ENCODE results near the gene SLC26A2. TPM values are rescaled to one million over a fixed set of nuclear protein-coding genes. Genes with fewer than 3 reads are reported as not detected.

SLC26A2 gene
- polyA plus RNA-seq, 1 donor: 88.7 TPM

DNA sequence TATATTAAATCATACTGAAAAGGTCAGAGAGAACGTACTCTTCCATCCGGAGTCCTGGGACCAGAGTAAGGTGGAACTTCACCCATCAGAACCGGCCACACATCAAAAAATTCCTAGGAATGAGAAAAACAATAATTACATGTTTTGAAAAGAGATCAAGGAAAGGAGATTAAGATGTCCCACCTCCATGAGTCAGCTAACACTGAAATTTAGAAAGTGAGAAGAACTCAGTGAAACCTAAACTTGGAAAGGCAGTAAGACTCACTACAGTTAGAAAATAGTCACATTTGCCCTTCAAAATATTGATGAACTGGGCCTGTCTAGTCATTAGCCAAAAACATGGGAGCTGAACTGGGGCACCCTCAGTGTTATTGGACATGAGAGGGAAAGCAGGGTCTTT lies 39.0 kb upstream of the SLC26A2 start:
- no peaks in the 10 kb centered on the region for H3K9me3 ChIP-seq (ENCODE audit: control insufficient read depth, low read depth, low read length)
- no peak overlapping the region for H3K27ac ChIP-seq (ENCODE audit: low read length)
- no peaks in the 10 kb centered on the region for H3K27me3 ChIP-seq (ENCODE audit: control insufficient read depth, insufficient read depth, low read length)
- H3K4me1 ChIP-seq (ENCODE audit: control insufficient read depth, insufficient read depth, low read length): no peaks in the 10 kb centered on the region
- no peak for DNase-seq
- 100% methylated on average over 1 of the region's 3 CpGs for WGBS (ENCODE audit: insufficient coverage, low lambda C conversion rate)
- no peak overlapping the region for H3K4me3 ChIP-seq (ENCODE audit: low read length)
- H3K36me3 ChIP-seq (ENCODE audit: control insufficient read depth, insufficient read depth, low read length): no peaks in the 10 kb centered on the region

DNA sequence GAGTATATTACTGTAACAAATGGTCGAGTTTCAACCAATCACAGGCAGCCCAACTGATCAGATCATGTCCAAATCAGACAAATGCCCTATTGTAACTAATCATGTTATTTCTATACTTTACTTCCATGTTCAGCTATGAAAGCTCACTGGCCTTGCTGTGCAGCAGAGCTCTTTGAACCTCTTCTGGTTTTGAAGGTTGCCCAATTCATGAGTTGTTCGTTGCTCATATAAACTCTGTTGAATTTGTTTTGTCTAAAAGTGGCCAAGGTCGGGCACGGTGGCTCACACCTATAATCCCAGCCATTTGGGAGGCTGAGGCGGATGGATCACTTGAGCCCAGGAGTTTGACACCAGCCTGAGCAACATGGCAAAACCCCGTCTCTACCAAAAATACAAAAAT lies 37.6 kb upstream of the SLC26A2 start:
- no peak overlapping the region for H3K4me3 ChIP-seq (ENCODE audit: low read length)
- no peaks in the 10 kb centered on the region for H3K9me3 ChIP-seq (ENCODE audit: control insufficient read depth, low read depth, low read length)
- H3K4me1 ChIP-seq (ENCODE audit: control insufficient read depth, insufficient read depth, low read length): no peaks in the 10 kb centered on the region
- no peak for DNase-seq
- H3K27me3 ChIP-seq (ENCODE audit: control insufficient read depth, insufficient read depth, low read length): no peaks in the 10 kb centered on the region
- no CpG with 5 or more reads among the region's 6 CpGs for WGBS (ENCODE audit: insufficient coverage, low lambda C conversion rate)
- no peak overlapping the region for H3K27ac ChIP-seq (ENCODE audit: low read length)
- H3K36me3 ChIP-seq (ENCODE audit: control insufficient read depth, insufficient read depth, low read length): no peaks in the 10 kb centered on the region

DNA sequence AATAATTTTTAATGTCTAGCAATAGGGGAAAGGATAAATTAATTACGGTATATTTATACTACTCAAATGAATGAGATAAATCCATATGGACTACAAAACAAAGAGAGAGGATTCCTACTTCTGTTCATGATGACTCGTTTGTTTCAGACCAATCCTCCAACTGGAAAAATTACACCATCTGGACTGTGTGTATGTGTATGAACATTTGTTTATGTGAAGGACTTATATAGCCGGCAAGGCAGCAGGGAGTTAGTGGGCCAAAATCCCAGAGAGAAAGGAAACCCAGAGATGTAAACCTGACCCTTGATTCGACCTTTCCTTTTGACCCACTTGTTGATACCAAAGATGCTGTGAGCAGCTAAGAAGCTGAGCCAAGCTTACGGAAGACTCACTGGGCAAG lies 36.1 kb upstream of the SLC26A2 start:
- Histone ChIP-seq H3K36me3 (ENCODE audit: control insufficient read depth, insufficient read depth, low read length) (no peaks in the 10 kb centered on the region), H3K27me3 (ENCODE audit: control insufficient read depth, insufficient read depth, low read length) (no peaks in the 10 kb centered on the region), H3K27ac (ENCODE audit: low read length) (no peak overlapping the region), H3K9me3 (ENCODE audit: control insufficient read depth, low read depth, low read length) (no peaks in the 10 kb centered on the region), H3K4me1 (ENCODE audit: control insufficient read depth, insufficient read depth, low read length) (no peaks in the 10 kb centered on the region), H3K4me3 (ENCODE audit: low read length) (no peak overlapping the region)
- DNase-seq: peak in 1 of 2 donors; percentile 16
- WGBS (ENCODE audit: insufficient coverage, low lambda C conversion rate): 80% methylated on average over 1 of the region's 5 CpGs

DNA sequence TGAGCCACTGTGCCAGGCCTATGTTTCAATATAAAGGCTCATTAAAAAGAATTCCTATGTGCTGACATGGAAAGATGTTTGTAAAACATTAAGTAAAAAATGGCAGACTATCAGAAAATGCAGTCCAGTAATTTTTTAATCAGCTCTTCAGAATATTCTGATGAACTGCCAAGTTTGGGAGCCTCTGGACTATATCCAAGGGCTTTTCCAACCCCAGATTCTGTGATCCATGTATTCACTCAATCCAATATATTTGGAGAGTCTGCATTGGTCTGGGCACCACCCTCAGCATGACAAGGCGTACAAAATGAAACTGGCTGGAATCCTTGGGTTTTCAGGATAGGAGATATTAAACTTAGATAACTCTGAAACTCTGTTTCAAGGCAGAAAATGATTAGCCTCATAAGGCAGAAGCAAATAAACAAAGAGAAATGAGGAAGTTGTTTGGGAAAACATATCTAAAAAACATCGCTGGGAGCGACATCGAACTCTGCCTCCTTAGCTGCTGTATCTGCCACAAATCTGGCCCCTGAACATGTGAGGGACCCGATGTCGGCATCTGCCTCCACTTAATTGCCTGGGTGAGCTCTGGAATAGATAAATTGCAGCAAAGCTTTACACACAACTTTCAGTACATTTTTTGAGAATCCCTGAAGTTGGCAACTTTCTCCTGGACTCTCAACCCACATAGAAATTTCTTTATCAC lies 30.4 kb upstream of the SLC26A2 start:
- Histone ChIP-seq H3K27ac (ENCODE audit: low read length) (peak overlapping the region; percentile 71), H3K36me3 (ENCODE audit: control insufficient read depth, insufficient read depth, low read length) (no peaks in the 10 kb centered on the region), H3K9me3 (ENCODE audit: control insufficient read depth, low read depth, low read length) (peaks cover 2% of the 10 kb centered on the region), H3K4me3 (ENCODE audit: low read length) (no peak overlapping the region), H3K27me3 (ENCODE audit: control insufficient read depth, insufficient read depth, low read length) (no peaks in the 10 kb centered on the region), H3K4me1 (ENCODE audit: control insufficient read depth, insufficient read depth, low read length) (peaks cover 8% of the 10 kb centered on the region)
- DNase-seq: peak; percentile 11 to 62
- WGBS (ENCODE audit: insufficient coverage, low lambda C conversion rate): no CpG with 5 or more reads among the region's 6 CpGs

DNA sequence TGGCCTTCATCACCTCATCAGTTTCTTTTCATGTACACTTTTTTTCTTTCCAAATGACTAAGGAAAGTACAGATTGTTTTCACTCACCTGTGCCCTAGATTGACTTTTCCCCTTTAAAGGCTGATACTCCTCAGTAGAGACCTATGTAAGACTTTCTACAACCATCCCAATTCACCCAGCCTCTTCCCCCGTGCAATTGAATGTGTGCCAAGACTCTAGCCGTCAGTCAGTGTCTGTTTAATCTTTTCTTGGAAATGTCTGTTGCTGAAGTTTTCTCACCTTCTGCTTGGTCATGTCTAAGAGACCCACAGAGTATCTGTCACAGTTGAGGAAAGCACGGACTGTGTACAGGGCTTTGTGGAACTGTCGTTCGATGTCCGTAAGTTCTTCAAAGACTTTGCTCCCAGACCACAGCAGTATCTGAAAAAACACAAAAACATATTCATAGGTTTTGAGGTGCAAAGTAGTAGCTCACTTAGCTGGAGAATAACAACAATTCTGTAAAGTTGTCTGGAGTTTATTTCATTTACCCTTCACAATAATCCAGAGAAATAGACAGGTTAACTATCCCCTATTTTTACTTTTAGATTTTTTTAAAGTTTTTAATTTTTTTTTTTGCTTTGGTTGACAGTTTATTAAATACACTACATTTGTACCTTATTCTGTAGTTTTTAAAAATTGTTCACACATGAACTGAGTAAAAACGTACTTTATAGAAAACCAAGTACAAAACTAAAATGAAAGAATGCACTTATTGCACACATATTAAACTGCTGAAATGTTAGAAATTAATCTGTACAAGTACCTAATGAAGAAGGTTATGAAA lies 29.6 kb upstream of the SLC26A2 start:
- WGBS (ENCODE audit: insufficient coverage, low lambda C conversion rate): 70% methylated on average over 2 of the region's 7 CpGs
- no peaks in the 10 kb centered on the region for H3K36me3 ChIP-seq (ENCODE audit: control insufficient read depth, insufficient read depth, low read length)
- DNase-seq: peak in 1 of 2 donors; percentile 64
- H3K9me3 ChIP-seq (ENCODE audit: control insufficient read depth, low read depth, low read length): peaks cover 2% of the 10 kb centered on the region
- no peak overlapping the region for H3K4me3 ChIP-seq (ENCODE audit: low read length)
- H3K27ac ChIP-seq (ENCODE audit: low read length): peak overlapping the region; percentile 71
- peaks cover 8% of the 10 kb centered on the region for H3K4me1 ChIP-seq (ENCODE audit: control insufficient read depth, insufficient read depth, low read length)
- H3K27me3 ChIP-seq (ENCODE audit: control insufficient read depth, insufficient read depth, low read length): no peaks in the 10 kb centered on the region

DNA sequence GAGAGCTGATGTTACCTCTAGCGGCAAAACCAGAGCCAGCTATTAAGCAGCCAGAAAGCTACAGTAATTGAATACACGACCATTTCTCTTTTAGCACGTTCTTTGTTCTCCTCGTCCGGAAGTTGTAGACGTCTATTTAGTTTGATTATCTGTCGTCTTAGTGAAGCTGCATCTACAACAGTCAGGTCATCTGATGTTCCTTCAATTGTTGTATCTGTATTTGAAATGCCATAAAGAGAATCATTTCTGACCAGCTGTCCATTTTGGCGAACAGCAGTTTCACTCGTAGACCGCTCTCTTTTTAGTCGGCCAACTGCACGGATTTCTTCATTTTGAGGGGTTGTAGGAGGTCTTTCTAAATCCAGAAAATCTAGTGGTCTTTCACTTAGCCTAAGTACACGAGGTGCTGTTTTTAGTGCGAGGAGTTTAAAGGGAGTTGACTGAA lies 28.5 kb upstream of the SLC26A2 start:
- Histone ChIP-seq H3K27me3 (ENCODE audit: control insufficient read depth, insufficient read depth, low read length) (no peaks in the 10 kb centered on the region), H3K36me3 (ENCODE audit: control insufficient read depth, insufficient read depth, low read length) (no peaks in the 10 kb centered on the region), H3K9me3 (ENCODE audit: control insufficient read depth, low read depth, low read length) (peaks cover 2% of the 10 kb centered on the region), H3K4me1 (ENCODE audit: control insufficient read depth, insufficient read depth, low read length) (peaks cover 8% of the 10 kb centered on the region), H3K27ac (ENCODE audit: low read length) (no peak overlapping the region), H3K4me3 (ENCODE audit: low read length) (no peak overlapping the region)
- no CpG with 5 or more reads among the region's 14 CpGs for WGBS (ENCODE audit: insufficient coverage, low lambda C conversion rate)
- no peak for DNase-seq

DNA sequence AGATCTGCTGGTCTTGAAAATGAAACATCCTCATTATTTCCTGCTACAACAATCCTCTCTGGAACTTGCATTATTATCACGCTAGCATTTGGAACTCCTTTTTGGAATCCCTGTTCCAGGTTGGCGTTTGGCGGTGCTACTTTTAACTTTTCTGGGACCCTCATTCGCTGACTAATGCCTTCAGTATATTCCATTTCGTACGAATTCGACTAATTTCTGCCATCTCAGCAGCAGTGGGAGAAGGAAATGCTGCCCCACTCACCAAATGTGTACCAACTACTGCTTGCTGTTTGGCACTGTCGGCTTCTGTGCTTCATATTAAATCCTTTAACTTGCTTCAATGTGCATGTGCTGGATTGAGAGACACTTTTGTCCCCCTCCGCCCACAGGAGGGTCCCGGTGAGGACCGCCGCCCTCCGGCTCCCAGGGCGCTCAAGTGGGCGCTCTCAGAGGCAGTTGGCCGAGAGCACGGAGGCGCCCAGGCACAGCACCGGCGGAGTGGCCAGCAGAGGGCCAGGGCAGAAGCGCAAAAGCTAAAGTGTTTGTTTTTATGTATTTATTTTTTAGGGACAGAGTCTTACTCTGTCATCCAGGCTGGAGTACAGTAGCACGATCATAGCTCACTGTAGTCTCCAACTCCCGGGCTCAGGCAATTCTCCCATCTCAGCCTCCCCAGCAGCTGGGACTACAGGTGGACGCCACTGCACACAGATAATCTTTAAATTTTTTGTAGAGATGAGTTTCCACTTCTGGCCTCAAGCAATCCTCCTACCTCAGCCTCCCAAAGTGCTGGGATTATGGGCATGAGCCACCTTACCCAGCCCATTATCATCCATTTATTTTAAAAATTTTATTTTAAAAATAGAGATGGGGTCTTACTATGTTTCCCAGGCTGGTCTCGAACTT lies 27.9 kb upstream of the SLC26A2 start:
- H3K9me3 ChIP-seq (ENCODE audit: control insufficient read depth, low read depth, low read length): peaks cover 2% of the 10 kb centered on the region
- DNase-seq: no peak
- H3K4me3 ChIP-seq (ENCODE audit: low read length): no peak overlapping the region
- no peaks in the 10 kb centered on the region for H3K27me3 ChIP-seq (ENCODE audit: control insufficient read depth, insufficient read depth, low read length)
- peaks cover 12% of the 10 kb centered on the region for H3K4me1 ChIP-seq (ENCODE audit: control insufficient read depth, insufficient read depth, low read length)
- 100% methylated on average over 3 of the region's 25 CpGs for WGBS (ENCODE audit: insufficient coverage, low lambda C conversion rate)
- no peaks in the 10 kb centered on the region for H3K36me3 ChIP-seq (ENCODE audit: control insufficient read depth, insufficient read depth, low read length)
- H3K27ac ChIP-seq (ENCODE audit: low read length): no peak overlapping the region

DNA sequence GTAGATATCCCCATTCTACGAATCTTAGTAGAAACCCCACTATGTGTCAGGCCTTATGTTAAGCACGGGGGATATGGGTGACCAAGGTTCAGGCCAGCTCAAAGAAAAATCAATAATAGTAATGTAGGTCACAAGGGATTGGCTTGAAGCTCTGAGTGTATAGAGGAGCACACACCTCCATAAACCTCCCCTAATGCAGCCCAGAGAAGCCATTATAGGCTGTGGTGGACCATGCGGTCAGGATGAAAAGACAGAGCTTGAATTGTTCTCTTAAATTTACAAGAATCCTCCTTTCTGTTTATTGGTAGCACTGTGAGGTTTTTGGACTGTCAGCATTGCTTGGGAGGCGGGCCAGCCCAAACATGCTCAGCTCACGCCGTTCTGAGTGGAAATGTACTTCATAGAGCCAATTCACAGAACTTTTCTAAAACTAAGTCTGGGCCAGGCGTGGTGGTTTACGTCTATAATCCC lies 25.1 kb upstream of the SLC26A2 start:
- Histone ChIP-seq H3K9me3 (ENCODE audit: control insufficient read depth, low read depth, low read length) (peaks cover 2% of the 10 kb centered on the region), H3K27ac (ENCODE audit: low read length) (no peak overlapping the region), H3K4me3 (ENCODE audit: low read length) (no peak overlapping the region), H3K4me1 (ENCODE audit: control insufficient read depth, insufficient read depth, low read length) (peaks cover 33% of the 10 kb centered on the region), H3K27me3 (ENCODE audit: control insufficient read depth, insufficient read depth, low read length) (no peaks in the 10 kb centered on the region), H3K36me3 (ENCODE audit: control insufficient read depth, insufficient read depth, low read length) (no peaks in the 10 kb centered on the region)
- DNase-seq: no peak
- whole genome bisulfite sequencing (ENCODE audit: insufficient coverage, low lambda C conversion rate): 20% methylated on average over 1 of the region's 8 CpGs

DNA sequence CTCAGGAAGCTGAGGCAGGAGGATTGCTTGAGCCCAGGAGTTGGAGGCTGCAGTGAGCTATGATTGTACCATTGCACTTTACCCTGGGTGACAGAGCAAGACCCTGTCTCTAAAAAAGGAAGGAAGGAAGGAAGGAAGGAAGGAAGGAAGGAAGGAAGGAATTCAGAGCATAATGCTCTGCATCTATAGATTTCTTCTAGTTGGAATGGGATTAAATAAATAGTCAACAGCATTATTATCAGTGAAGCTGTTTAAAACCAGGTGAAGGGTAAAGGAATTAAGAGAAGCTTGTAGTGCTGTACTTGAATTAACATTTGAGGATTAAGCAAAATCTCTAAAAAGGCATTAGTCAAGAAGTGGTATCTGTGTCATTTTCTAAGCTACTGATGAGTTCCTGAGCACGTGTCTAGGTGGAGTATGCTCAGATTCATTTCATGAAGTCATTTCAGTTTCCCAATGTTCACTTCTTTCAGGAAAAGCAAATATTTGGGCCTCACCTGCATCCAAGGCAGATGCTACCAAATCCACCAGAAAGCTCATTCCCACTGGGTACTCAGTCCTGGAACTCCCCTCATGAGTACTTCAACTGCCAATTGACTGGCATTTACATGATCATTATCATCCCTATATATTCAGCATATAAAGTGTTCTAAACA lies 24.4 kb upstream of the SLC26A2 start:
- no peak overlapping the region for H3K27ac ChIP-seq (ENCODE audit: low read length)
- peaks cover 36% of the 10 kb centered on the region for H3K4me1 ChIP-seq (ENCODE audit: control insufficient read depth, insufficient read depth, low read length)
- H3K4me3 ChIP-seq (ENCODE audit: low read length): no peak overlapping the region
- DNase-seq: no peak
- WGBS (ENCODE audit: insufficient coverage, low lambda C conversion rate): no CpG with 5 or more reads among the region's 1 CpG
- peaks cover 2% of the 10 kb centered on the region for H3K9me3 ChIP-seq (ENCODE audit: control insufficient read depth, low read depth, low read length)
- no peaks in the 10 kb centered on the region for H3K36me3 ChIP-seq (ENCODE audit: control insufficient read depth, insufficient read depth, low read length)
- H3K27me3 ChIP-seq (ENCODE audit: control insufficient read depth, insufficient read depth, low read length): no peaks in the 10 kb centered on the region

All from large intestine (tissue), 3 donors.